Suprapubic skin (tissue), 4 donors: ENCODE results near the gene MLLT6. TPM values are rescaled to one million over a fixed set of nuclear protein-coding genes. Genes with fewer than 3 reads are reported as not detected.

Source experiments
- DNase-seq, 2 donors: peaks; one replicate each; pipeline ENCODE4 v3.0.0-alpha.2; 2019; ENCODE audit warnings: low spot score in 2 of 2
- H3K27ac ChIP-seq: fragments of 200-600 bp; sonication (generic); one replicate; pipeline ENCODE4 v1.5.1; 2019
- H3K27me3 ChIP-seq: fragments of 200-600 bp; sonication (generic); one replicate; pipeline ENCODE4 v1.5.1; 2019
- H3K36me3 ChIP-seq: fragments of 200-600 bp; sonication (generic); one replicate; pipeline ENCODE4 v1.5.1; 2019
- H3K4me1 ChIP-seq: fragments of 200-600 bp; sonication (generic); one replicate; pipeline ENCODE4 v1.5.1; 2019
- H3K4me3 ChIP-seq: fragments of 200-600 bp; sonication (generic); one replicate; pipeline ENCODE4 v1.5.1; 2019; ENCODE audit warnings: mild to moderate bottlenecking
- H3K9me3 ChIP-seq: fragments of 200-600 bp; sonication (generic); one replicate; pipeline ENCODE4 v1.5.1; 2019
- EP300 ChIP-seq: sonication (generic); formaldehyde crosslinking; IDR thresholded peaks from one replicate; pipeline ENCODE4 v1.6.1; 2017; ENCODE audit warnings: antibody characterized with exemption
- POLR2A ChIP-seq, 2 donors: fragments of 450-650 bp; IDR thresholded peaks; one replicate each; pipeline ENCODE4 v1.6.1; 2017; ENCODE audit warnings: antibody characterized with exemption in 2 of 2, mild to moderate bottlenecking in 2 of 2, moderate library complexity in 2 of 2
- POLR2AphosphoS5 ChIP-seq, 3 donors: sonication (generic); formaldehyde crosslinking; IDR thresholded peaks; one replicate each; pipeline ENCODE4 v1.6.1; 2017; ENCODE audit warnings: antibody characterized with exemption in 3 of 3
- WGBS: methylation state at CpG from one replicate; pipeline ENCODE4 v1.1.5; 2018; 5-methylcytosine and 5-hydroxymethylcytosine counted together
- total RNA-seq, 4 donors: library from RNA; depleted of rRNA; stranded (reverse); fragments of >200 nt; gene quantifications; one replicate each; pipeline ENCODE4 v1.1.0, GENCODE V29; 2016
- TF ChIP-seq, protein P1 (sequence below), 2 donors: fragments of 200-600 bp in 1 of 2; fragments of 450-650 bp in 1 of 2; sonication (generic) in 1 of 2; IDR thresholded peaks; one replicate each; pipeline ENCODE4 v1.5.1; 2016 to 2019; ENCODE audit warnings: antibody characterized with exemption in 2 of 2, mild to moderate bottlenecking in 1 of 2, moderate library complexity in 1 of 2

The MLLT6 gene
- total RNA-seq, 4 donors from 2014 or later = 62.7 to 136 (median 79.0) TPM

GRCh38 chr17:38748892-38749222 is 43.8 kb downstream of the MLLT6 start:
- Histone ChIP-seq H3K36me3 (no peaks in the 10 kb centered on the region), H3K4me1 (peaks cover 68% of the 10 kb centered on the region), H3K27ac (peak overlapping the region; percentile 92), H3K27me3 (no peaks in the 10 kb centered on the region), H3K4me3 (peak overlapping the region; percentile 96), H3K9me3 (no peaks in the 10 kb centered on the region)
- TF ChIP-seq POLR2A (IDR thresholded peaks at IDR 0.05) = no peak
- TF ChIP-seq EP300 = no peak
- TF ChIP-seq POLR2AphosphoS5 (IDR thresholded peaks at IDR 0.05) = no peak
- TF ChIP-seq, protein P1, sequence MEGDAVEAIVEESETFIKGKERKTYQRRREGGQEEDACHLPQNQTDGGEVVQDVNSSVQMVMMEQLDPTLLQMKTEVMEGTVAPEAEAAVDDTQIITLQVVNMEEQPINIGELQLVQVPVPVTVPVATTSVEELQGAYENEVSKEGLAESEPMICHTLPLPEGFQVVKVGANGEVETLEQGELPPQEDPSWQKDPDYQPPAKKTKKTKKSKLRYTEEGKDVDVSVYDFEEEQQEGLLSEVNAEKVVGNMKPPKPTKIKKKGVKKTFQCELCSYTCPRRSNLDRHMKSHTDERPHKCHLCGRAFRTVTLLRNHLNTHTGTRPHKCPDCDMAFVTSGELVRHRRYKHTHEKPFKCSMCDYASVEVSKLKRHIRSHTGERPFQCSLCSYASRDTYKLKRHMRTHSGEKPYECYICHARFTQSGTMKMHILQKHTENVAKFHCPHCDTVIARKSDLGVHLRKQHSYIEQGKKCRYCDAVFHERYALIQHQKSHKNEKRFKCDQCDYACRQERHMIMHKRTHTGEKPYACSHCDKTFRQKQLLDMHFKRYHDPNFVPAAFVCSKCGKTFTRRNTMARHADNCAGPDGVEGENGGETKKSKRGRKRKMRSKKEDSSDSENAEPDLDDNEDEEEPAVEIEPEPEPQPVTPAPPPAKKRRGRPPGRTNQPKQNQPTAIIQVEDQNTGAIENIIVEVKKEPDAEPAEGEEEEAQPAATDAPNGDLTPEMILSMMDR (IDR thresholded peaks at IDR 0.05) = no peak
- WGBS = 0% methylated on average over 11 of the region's 32 CpGs
- DNase-seq = no peak

- Histone ChIP-seq H3K27me3 (no peaks in the 10 kb centered on the region), H3K4me1 (peaks cover 70% of the 10 kb centered on the region), H3K36me3 (peaks cover under 1% of the 10 kb centered on the region), H3K4me3 (peak overlapping the region; percentile 96), H3K27ac (peak overlapping the region; percentile 92), H3K9me3 (no peaks in the 10 kb centered on the region)
- peak; percentile 91 to 92 for DNase-seq
- TF ChIP-seq EP300 = no peak
- TF ChIP-seq, protein P1 (IDR thresholded peaks at IDR 0.05) = peak in 1 of 2 donors; percentile 2
- TF ChIP-seq POLR2AphosphoS5 (IDR thresholded peaks at IDR 0.05) = peak in 1 of 3 donors; percentile 38
- 0% methylated on average over 55 of the region's 79 CpGs for WGBS
Measured at GRCh38 chr17:38749223-38750043, 44.4 kb downstream of the MLLT6 start.

DNA sequence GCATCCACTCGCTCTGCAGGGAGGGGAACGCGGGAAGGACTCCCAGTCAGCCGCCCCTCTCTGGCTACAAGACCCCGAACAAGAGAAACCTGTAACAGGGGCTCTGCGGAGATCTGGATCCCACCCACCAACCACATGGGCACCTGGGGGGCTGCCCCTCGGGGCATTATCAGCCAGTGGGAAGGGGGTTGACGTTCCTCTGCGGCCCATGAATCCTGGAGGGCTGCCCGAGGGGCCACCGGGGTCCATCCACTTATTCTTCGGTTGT is 44.9 kb downstream of the MLLT6 start:
- peaks cover 74% of the 10 kb centered on the region for H3K4me1 ChIP-seq
- TF ChIP-seq EP300 (no peak), POLR2AphosphoS5 (IDR thresholded peaks at IDR 0.05) (no peak), POLR2A (IDR thresholded peaks at IDR 0.05) (no peak)
- TF ChIP-seq, protein P1 (IDR thresholded peaks at IDR 0.05) = no peak
- peak overlapping the region; percentile 96 for H3K4me3 ChIP-seq
- H3K27me3 ChIP-seq = no peaks in the 10 kb centered on the region
- H3K9me3 ChIP-seq = no peaks in the 10 kb centered on the region
- H3K27ac ChIP-seq = peak overlapping the region; percentile 92
- WGBS = 6% methylated on average over 5 of the region's 12 CpGs
- DNase-seq = no peak
- peaks cover 6% of the 10 kb centered on the region for H3K36me3 ChIP-seq

DNA sequence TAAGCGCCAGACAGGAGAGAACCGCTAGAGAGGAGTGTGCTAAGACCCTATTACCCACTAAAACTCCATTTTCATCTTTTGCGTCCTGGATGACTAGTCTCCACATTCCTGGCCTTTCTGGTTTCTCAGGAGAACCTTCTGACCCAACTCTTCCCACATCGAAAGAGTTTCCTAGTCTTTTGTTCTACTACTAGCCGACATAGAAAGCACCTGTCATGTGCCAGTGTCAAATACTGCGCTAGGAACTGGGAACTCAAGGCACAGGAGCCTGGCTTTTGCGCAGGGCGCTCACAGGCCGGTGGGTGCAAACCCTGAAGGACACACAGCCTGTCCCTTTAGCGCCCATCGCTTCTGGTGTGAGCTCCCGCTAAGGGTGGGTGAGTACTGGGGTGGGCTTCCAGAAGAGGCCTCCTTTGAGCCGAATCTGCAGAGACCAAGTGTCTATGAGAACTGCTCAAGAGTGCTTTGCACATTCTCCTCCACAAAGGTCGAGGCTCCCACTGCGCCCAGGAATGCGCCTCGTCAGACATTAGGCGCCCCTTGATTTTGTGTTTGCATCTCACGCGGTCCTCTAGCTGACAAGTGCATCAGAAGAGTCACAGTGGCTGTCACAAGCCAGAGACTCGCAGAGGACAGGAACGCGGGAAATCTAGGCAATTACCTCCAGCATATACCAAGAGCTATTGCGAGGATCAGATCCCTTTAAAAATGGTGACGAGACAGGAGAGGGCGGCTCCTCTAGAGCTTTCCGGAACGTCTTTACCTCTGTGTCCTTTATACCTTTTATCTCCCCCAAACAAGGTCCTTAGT is 45.4 kb downstream of the MLLT6 start:
- Histone ChIP-seq H3K27ac (peak overlapping the region; percentile 92), H3K4me1 (peaks cover 74% of the 10 kb centered on the region), H3K36me3 (peaks cover 8% of the 10 kb centered on the region), H3K4me3 (peak overlapping the region; percentile 96), H3K27me3 (no peaks in the 10 kb centered on the region), H3K9me3 (no peaks in the 10 kb centered on the region)
- no peak for DNase-seq
- TF ChIP-seq, protein P1 (IDR thresholded peaks at IDR 0.05) = no peak
- 30% methylated on average over 24 of the region's 28 CpGs for WGBS

DNA sequence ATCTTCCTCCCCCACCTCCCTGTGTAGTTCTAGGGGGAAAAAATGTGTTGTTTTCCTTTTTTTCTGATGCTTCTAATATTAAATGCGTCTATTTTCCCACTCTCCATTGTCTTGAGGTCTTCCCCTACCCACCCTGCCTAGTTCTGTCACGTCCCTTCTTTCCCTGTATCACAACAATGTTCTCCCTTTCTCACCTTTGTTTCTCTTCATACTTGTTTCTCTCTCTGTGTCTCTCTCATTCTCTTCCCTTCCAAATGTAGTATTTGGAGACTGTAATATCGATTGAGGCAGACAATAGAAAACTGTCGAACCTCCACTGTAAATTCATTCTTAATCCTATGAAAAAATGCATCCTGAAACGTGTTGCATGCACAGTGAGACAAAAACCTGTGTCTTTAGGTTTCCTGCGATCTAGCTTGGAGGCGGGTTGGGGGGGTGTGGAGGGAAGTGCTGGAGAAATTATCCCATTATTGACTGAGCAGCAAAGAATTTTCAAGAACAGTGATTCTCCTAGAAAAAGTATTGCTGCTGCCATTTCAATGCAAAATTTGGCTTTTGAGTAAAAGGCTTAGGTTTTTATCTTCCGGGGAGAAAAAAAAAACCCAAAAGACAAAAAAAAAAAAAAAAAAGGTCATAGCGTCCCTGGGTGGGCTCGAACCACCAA is 46.2 kb downstream of the MLLT6 start:
- Histone ChIP-seq H3K4me3 (peak overlapping the region; percentile 96), H3K36me3 (peaks cover 15% of the 10 kb centered on the region), H3K4me1 (peaks cover 66% of the 10 kb centered on the region), H3K9me3 (no peaks in the 10 kb centered on the region), H3K27me3 (no peaks in the 10 kb centered on the region), H3K27ac (peak overlapping the region; percentile 92)
- DNase-seq = no peak
- TF ChIP-seq POLR2AphosphoS5 (IDR thresholded peaks at IDR 0.05) (no peak), EP300 (no peak), POLR2A (IDR thresholded peaks at IDR 0.05) (no peak)
- TF ChIP-seq, protein P1 (IDR thresholded peaks at IDR 0.05) = no peak
- WGBS = 5% methylated on average over 10 of the region's 10 CpGs
